ENCODE data around the gene LMLN.

- TF ChIP-seq EP300 (IDR thresholded peaks at IDR 0.05; ENCODE audit: borderline replicate concordance in 1 of 2, low read depth in 2 of 2, low read length in 2 of 2) (no peak), NRF1 (IDR thresholded peaks at IDR 0.05; ENCODE audit: low read depth, low read length) (no peak), POLR2AphosphoS5 (IDR thresholded peaks at IDR 0.05; ENCODE audit: low read depth, low read length) (no peak), SP4 (IDR thresholded peaks at IDR 0.05; ENCODE audit: low read length) (no peak), CHD1 (IDR thresholded peaks at IDR 0.05; ENCODE audit: low read depth, low read length) (no peak), SUZ12 (IDR thresholded peaks at IDR 0.05; ENCODE audit: low read length) (no peak), MAX (IDR thresholded peaks at IDR 0.05) (no peak), RAD21 (IDR thresholded peaks at IDR 0.05 in 1 of 2, conservative IDR thresholded peaks at IDR 0.05 in 1 of 2; ENCODE audit: low read depth in 2 of 2, low read length in 2 of 2) (no peak), YY1 (IDR thresholded peaks at IDR 0.05; ENCODE audit: low read depth, low read length) (no peak)
- TF ChIP-seq, protein P1, sequence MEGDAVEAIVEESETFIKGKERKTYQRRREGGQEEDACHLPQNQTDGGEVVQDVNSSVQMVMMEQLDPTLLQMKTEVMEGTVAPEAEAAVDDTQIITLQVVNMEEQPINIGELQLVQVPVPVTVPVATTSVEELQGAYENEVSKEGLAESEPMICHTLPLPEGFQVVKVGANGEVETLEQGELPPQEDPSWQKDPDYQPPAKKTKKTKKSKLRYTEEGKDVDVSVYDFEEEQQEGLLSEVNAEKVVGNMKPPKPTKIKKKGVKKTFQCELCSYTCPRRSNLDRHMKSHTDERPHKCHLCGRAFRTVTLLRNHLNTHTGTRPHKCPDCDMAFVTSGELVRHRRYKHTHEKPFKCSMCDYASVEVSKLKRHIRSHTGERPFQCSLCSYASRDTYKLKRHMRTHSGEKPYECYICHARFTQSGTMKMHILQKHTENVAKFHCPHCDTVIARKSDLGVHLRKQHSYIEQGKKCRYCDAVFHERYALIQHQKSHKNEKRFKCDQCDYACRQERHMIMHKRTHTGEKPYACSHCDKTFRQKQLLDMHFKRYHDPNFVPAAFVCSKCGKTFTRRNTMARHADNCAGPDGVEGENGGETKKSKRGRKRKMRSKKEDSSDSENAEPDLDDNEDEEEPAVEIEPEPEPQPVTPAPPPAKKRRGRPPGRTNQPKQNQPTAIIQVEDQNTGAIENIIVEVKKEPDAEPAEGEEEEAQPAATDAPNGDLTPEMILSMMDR (IDR thresholded peaks at IDR 0.05; ENCODE audit: control extremely low read depth in 1 of 3, insufficient read depth in 1 of 3, low read depth in 1 of 3, low read length in 3 of 3) = no peak
- TF ChIP-seq, protein P2, sequence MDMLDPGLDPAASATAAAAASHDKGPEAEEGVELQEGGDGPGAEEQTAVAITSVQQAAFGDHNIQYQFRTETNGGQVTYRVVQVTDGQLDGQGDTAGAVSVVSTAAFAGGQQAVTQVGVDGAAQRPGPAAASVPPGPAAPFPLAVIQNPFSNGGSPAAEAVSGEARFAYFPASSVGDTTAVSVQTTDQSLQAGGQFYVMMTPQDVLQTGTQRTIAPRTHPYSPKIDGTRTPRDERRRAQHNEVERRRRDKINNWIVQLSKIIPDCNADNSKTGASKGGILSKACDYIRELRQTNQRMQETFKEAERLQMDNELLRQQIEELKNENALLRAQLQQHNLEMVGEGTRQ (IDR thresholded peaks at IDR 0.05; ENCODE audit: low read length) = no peak
Measured at GRCh38 chr3:197970588-197970987, 10.6 kb downstream of the LMLN start.

Data from H1 (cell line).